GDM1 (cell line): Measurements from ENCODE around the gene ZNF548.

Experiments
- DNase-seq: peaks from one replicate; lab custom pipeline; 2025; lab: John Stamatoyannopoulos, UW

ZNF548 gene

GRCh38 chr19:57398868-57399267, 9.2 kb downstream of the ZNF548 start:
- DNase-seq = no peak

GRCh38 chr19:57403737-57404563, 14.3 kb downstream of the ZNF548 start:
- no peak for DNase-seq

- DNase-seq = peak; percentile 12
Observed at GRCh38 chr19:57406516-57407123, 17.0 kb downstream of the ZNF548 start.

- DNase-seq = peak; percentile 83
Observed at GRCh38 chr19:57410877-57411671, 21.4 kb downstream of the ZNF548 start, which contains the start of gene ZNF17. ZNF17 (plus strand) TSS chr19:57411161; CDS start chr19:57413616, 2,455 bp downstream.

GRCh38 chr19:57419439-57419838, 29.8 kb downstream of the ZNF548 start:
- DNase-seq = no peak

DNA sequence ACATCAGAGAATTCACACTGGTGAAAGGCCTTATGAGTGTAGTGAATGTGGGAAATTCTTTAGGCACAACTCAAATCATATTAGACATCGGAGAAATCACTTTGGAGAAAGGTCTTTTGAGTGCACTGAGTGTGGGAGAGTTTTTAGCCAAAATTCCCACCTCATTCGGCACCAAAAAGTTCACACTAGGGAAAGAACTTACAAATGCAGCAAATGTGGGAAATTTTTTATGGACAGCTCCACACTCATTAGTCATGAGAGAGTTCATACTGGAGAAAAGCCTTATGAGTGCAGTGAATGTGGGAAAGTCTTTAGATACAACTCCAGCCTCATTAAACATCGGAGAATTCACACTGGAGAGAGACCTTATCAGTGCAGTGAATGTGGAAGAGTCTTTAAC, 31.4 kb downstream of the ZNF548 start:
- DNase-seq = no peak

DNA sequence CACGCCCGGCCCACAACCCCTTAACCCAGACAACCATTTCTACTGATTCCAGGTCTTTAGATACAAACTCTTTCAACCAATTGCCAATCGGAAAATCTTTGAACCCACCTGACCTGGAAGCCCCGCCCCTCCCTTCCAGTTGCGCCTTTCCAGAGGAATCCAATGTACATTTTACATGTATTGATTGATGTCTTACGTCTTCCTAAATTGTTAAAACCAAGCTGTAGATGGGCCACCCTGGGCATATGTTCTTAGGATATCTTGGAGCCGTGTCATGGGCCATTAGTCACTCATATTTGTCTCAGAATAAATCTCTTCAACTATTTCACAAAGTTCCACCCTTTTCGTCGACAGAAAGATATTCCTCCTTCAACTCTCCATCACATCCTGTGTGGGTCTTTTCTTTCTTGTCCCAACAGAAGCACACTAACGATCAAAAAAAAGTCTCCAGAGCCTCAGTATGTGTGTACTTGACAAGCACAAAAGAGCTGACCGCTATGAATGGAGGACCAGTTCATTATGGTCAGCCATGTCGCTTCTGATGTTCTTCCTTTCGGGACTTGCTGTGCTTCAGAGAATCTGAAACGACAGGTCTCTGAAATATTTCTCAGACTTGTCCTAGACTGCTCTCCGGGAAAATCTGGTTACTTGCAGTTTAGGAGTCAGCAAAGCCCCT, 44.9 kb downstream of the ZNF548 start:
- DNase-seq = no peak

GRCh38 chr19:57435062-57435978, 45.7 kb downstream of the ZNF548 start, which contains the start of gene ZNF749:
ZNF749 (plus strand) TSS chr19:57435325; CDS start chr19:57435579, 254 bp downstream.
- peak; percentile 93 for DNase-seq

GRCh38 chr19:57436417-57436816, 46.8 kb downstream of the ZNF548 start:
- DNase-seq = no peak

DNA sequence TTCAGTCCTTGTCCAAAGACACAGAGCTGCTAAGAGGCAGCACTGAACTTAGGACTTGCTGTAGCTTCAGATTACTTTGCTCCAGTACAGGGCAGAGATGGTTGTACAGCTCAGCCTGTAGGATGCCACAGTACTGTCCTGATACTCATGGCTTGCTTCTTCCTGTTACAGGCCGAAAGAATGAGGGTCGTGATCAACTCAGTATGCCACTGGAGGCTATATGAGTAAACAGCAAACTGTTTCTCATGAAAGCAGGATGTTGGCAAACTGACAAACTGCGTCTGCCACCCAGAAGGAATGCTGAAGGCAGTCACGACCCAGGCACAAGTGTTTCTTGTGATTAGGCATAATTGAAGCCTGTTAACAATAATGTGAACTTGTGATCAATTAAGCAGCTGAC, 48.3 kb downstream of the ZNF548 start:
- DNase-seq = no peak

DNA sequence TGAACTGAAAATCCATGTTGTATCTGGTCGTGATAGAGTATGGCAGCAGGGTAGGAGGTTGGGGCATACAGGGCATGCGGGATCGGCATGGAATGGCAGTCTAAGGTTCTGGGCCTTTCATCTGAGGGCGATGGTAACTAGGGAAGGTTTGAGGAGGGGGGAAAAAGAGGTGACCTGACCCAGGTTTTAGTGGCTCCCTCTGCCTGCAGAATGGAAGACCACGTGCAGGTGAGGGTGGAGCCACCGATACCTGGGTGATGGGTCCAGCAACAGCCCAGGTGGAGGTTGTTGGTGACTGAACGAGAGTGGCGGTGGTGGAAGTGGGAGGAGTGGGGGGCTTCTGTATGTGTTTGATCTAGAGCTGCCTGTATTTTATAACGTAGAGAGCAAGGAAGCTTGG, 49.3 kb downstream of the ZNF548 start:
- no peak for DNase-seq

DNA sequence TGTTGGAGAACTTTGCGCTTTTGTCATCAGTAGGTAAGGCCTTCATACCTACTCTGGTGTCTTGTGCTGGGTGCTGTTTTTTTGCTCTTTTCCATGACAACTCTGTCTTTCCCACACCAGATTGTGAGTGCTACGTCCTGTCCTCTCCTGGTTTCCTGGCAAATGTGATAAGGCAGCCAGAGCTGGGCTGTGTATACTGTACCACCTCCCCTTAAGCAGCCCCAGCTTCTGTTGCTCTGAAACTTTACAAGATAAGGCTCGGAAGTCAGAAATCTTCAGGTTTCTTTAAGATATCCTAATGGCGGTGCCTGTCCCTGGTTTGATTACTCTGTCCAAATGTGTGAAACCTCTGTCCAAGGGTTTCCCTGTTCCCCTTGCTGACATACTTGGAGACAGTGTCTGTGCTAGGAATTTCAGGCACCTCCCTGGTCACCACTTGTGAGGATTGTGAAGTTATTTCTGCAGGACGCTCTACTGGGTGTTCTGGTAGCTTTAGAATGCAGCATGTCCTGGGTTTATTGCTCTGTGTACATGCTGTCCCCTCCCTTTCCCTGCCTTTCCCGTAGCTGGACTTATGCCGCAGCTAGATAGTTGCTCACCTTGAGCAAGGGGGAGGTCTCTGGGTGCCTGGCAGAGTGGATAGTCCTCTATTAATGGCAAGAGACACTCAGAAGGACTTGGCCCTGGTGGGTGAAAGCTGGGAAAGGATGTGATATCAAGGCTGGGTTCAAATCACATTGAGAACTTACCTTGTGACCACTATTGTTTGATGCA, 52.5 kb downstream of the ZNF548 start:
- DNase-seq = no peak

GRCh38 chr19:57443121-57443696, 53.6 kb downstream of the ZNF548 start:
- no peak for DNase-seq

DNA sequence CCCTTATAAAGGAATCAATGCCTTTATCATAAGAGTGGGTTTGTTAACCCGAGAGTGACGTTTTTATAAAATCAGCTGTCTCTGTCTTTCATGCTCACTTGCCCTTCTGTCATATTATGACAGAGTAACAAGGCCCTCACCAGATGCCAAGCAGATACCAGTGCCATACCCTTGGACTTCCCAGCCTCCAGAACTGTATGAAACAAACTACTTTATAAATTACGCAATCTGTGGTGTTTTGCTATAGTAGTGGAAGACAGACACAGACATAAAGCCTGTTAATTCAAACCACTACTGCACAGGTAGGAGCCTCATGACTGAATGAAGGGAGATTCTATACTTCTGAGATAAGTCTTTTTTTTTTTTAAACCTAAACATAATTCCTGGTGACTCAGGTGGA, 62.7 kb downstream of the ZNF548 start:
- no peak for DNase-seq
